Stomach (tissue), 9 donors: ENCODE results near the gene TOMM22. TPM values are rescaled to one million over a fixed set of nuclear protein-coding genes. Genes with fewer than 3 reads are reported as not detected.
A peak's percentile ranks its signal among the peaks of the same experiment; 100 is the strongest.

Experiments
- DNase-seq, 2 donors: peaks; one replicate each; pipeline versions ENCODE4 v3.0.0 to v3.0.0-alpha.2; 2013 to 2019
- H3K27ac ChIP-seq, 5 donors: fragments of 200-600 bp in 4 of 5; sonication (generic) in 4 of 5; one replicate each; pipeline ENCODE4 v1.5.1; 2013 to 2019; ENCODE audit warnings: mild to moderate bottlenecking in 1 of 5, moderate library complexity in 1 of 5
- H3K27me3 ChIP-seq, 3 donors: fragments of 200-600 bp; sonication (generic); one replicate each; pipeline ENCODE4 v1.5.1; 2017 to 2019; ENCODE audit warnings: mixed run types in 1 of 3
- H3K36me3 ChIP-seq, 4 donors: fragments of 200-600 bp; sonication (generic); 1 replicate in 3 of 4; 2 replicates in 1 of 4; pipeline ENCODE4 v1.5.1; 2016 to 2019
- H3K4me1 ChIP-seq, 4 donors: fragments of 200-600 bp; sonication (generic); one replicate each; pipeline ENCODE4 v1.5.1; 2016 to 2019
- H3K4me3 ChIP-seq, 4 donors: fragments of 200-600 bp; sonication (generic) in 3 of 4; one replicate each; pipeline ENCODE4 v1.5.1; 2016 to 2019; ENCODE audit warnings: mild to moderate bottlenecking in 1 of 4
- H3K9me3 ChIP-seq, 4 donors: fragments of 200-600 bp; sonication (generic); one replicate each; pipeline ENCODE4 v1.5.1; 2016 to 2019
- EP300 ChIP-seq: sonication (generic); formaldehyde crosslinking; IDR thresholded peaks from one replicate; pipeline ENCODE4 v1.6.1; 2017; ENCODE audit warnings: antibody characterized with exemption
- POLR2A ChIP-seq, 4 donors: fragments of 450-650 bp; IDR thresholded peaks; one replicate each; pipeline ENCODE4 v1.6.1; 2016; ENCODE audit warnings: antibody characterized with exemption in 4 of 4, control low read depth in 2 of 4, mild to moderate bottlenecking in 1 of 4, moderate library complexity in 1 of 4
- POLR2AphosphoS5 ChIP-seq, 3 donors: sonication (generic); formaldehyde crosslinking; IDR thresholded peaks; one replicate each; pipeline ENCODE4 v1.6.1; 2016; ENCODE audit warnings: antibody characterized with exemption in 3 of 3
- WGBS, 5 donors: extraction: QIAGEN DNeasy Blood & Tissue Kit in 3 of 5; methylation state at CpG; one replicate each; pipeline versions ENCODE4 v1.1.5 to v1.1.7; 2013 to 2018; 5-methylcytosine and 5-hydroxymethylcytosine counted together
- intact Hi-C: fragments of 100-400 bp; cut with DNase I; formaldehyde crosslinking; loops from one replicate; pipeline ENCODE4 v1.15.1; 2023; ENCODE audit warnings: low total_unique reads
- polyA plus RNA-seq, 3 donors: library from polyadenylated mRNA; stranded (reverse); fragments of 200-250 nt; gene quantifications; one replicate each; pipeline ENCODE4 v1.2.3, GENCODE V29; 2013
- total RNA-seq, 5 donors: library from RNA; depleted of rRNA; stranded (reverse); fragments of >200 nt; gene quantifications; one replicate each; pipeline versions ENCODE4 v1.1.0 to v1.2.3, GENCODE V29; 2014 to 2016
- TF ChIP-seq, protein P1 (sequence below), 7 experiments: fragments of 450-650 bp in 4 of 7; fragments of 200-600 bp in 3 of 7; sonication (generic) in 3 of 7; IDR thresholded peaks; one replicate each; pipeline ENCODE4 v1.5.1; 2016 to 2019; ENCODE audit warnings: antibody characterized with exemption in 7 of 7, control low read depth in 2 of 7, mild to moderate bottlenecking in 1 of 7
- donor health status: healthy with polysubstance abuse.
- donor health status: Bipolar disorder and iron deficiency.
- donor health status: healthy.

The TOMM22 gene
- total and polyA plus RNA-seq, 8 donors = 22.6 to 66.5 (median 37.4) TPM

DNA sequence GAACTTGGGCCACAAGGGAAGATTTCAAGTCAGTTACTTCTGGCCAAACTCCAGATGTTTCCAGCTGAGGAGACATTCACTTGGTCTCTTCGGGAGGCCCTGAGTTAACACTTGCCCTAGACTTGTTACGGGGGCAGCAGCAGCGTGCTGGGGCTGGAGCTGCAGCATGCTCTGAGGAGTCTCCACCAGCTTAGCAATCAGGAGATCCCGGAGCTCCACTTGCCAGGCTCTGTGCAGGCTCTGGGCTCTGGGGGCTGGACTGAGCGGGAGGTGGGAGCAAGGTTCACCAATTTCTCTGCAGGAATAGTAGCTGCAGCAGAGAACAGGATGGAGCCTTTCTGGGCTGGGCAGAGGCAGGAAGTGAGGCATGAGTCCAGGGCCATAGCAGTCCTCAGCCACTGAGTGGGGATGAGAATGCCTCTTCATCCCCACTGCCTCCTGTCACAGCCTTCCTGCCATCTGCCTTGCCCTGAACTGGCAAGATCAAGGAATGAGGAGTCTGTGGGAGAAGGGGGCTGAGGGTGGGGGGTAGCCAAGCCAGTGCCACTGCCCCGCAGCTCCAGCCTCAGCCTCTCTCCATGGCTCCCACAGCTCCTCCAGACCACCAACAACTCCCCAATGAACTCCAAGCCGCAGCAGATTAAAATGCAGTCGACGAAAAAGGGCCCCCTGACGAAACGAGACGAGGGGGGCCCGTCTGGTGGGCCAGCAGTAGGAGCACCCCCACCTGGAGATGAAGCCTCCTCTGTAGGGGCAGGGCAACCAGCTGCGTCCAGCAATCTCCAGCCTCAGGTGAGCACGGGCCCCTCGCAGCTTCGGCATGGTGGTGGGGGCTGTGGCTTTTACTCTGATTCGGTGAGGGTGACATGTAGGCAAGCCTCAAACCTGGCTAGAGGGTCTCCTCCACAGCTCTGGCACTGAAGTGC, 47.4 kb downstream of the TOMM22 start:
- no peak overlapping the region for H3K4me3 ChIP-seq
- no peak for TF ChIP-seq EP300
- no peak for TF ChIP-seq POLR2AphosphoS5 (IDR thresholded peaks at IDR 0.05)
- TF ChIP-seq POLR2A (IDR thresholded peaks at IDR 0.05) = no peak
- TF ChIP-seq, protein P1, sequence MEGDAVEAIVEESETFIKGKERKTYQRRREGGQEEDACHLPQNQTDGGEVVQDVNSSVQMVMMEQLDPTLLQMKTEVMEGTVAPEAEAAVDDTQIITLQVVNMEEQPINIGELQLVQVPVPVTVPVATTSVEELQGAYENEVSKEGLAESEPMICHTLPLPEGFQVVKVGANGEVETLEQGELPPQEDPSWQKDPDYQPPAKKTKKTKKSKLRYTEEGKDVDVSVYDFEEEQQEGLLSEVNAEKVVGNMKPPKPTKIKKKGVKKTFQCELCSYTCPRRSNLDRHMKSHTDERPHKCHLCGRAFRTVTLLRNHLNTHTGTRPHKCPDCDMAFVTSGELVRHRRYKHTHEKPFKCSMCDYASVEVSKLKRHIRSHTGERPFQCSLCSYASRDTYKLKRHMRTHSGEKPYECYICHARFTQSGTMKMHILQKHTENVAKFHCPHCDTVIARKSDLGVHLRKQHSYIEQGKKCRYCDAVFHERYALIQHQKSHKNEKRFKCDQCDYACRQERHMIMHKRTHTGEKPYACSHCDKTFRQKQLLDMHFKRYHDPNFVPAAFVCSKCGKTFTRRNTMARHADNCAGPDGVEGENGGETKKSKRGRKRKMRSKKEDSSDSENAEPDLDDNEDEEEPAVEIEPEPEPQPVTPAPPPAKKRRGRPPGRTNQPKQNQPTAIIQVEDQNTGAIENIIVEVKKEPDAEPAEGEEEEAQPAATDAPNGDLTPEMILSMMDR (IDR thresholded peaks at IDR 0.05) = no peak
- no peaks in the 10 kb centered on the region for H3K9me3 ChIP-seq
- DNase-seq = no peak
- H3K27ac ChIP-seq = no peak overlapping the region
- no peaks in the 10 kb centered on the region for H3K27me3 ChIP-seq
- peaks cover 28 to 31% (median 29%) of the 10 kb centered on the region in 4 donors for H3K4me1 ChIP-seq
- 91 to 95% (median 92%) methylated on average over 17 to 18 of the region's 18 CpGs for WGBS, 5 donors
- peaks cover 73 to 95% (median 85%) of the 10 kb centered on the region in 4 donors for H3K36me3 ChIP-seq
- intact Hi-C loops = no loop called here

GRCh38 chr22:38729946-38730345, 48.2 kb downstream of the TOMM22 start:
- Histone ChIP-seq H3K27me3 (no peaks in the 10 kb centered on the region), H3K4me3 (no peak overlapping the region), H3K27ac (no peak overlapping the region), H3K9me3 (no peaks in the 10 kb centered on the region), H3K36me3 (peaks cover 69 to 95% (median 84%) of the 10 kb centered on the region in 4 donors), H3K4me1 (peaks cover 36 to 39% (median 37%) of the 10 kb centered on the region in 4 donors)
- TF ChIP-seq POLR2A (IDR thresholded peaks at IDR 0.05) (no peak), POLR2AphosphoS5 (IDR thresholded peaks at IDR 0.05) (no peak), EP300 (no peak)
- TF ChIP-seq, protein P1 (IDR thresholded peaks at IDR 0.05) = no peak
- no peak for DNase-seq
- WGBS, 5 donors = 88 to 95% (median 90%) methylated on average over 6 of the region's 6 CpGs
- intact Hi-C loops = no loop called here

DNA sequence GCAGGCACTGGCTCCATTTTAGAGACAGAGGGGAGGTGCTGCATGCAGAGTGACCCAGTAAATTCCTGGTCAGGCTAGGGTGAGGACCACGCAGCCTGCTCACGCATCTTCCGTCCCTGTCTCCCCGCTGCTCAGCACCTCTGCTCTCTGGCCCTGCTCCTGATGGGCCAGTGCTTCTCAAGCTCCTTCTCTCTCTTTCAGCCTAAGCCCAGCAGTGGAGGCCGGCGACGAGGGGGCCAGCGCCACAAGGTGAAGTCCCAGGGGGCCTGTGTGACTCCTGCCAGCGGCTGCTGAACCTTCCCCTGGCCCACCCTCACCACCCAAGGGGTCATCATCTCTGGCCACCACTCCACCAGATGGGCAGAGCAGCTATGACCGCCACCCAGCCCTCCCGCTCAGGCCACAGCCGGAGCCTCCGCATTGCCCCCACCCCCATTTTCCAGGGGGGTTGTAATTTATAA, 48.7 kb downstream of the TOMM22 start:
- DNase-seq = no peak

GRCh38 chr22:38731703-38732161, 50.0 kb downstream of the TOMM22 start:
- no peak for DNase-seq
- intact Hi-C loops = no loop called here
- WGBS, 5 donors = 73 to 79% (median 77%) methylated on average over 5 to 6 of the region's 6 CpGs
- H3K4me3 ChIP-seq = no peak overlapping the region
- H3K27ac ChIP-seq = peak overlapping the region; percentile 48 to 83 (median 71)
- H3K4me1 ChIP-seq = peaks cover 49 to 56% (median 51%) of the 10 kb centered on the region in 4 donors
- H3K9me3 ChIP-seq = no peaks in the 10 kb centered on the region
- TF ChIP-seq POLR2AphosphoS5 (IDR thresholded peaks at IDR 0.05) = no peak
- no peak for TF ChIP-seq POLR2A (IDR thresholded peaks at IDR 0.05)
- TF ChIP-seq EP300 = no peak
- TF ChIP-seq, protein P1 (IDR thresholded peaks at IDR 0.05) = no peak
- H3K27me3 ChIP-seq = no peaks in the 10 kb centered on the region
- peaks cover 67 to 95% (median 84%) of the 10 kb centered on the region in 4 donors for H3K36me3 ChIP-seq

More for the DNA sequence above, 48.7 kb downstream of the TOMM22 start:
- intact Hi-C loops = no loop called here
- Histone ChIP-seq H3K4me3 (no peak overlapping the region), H3K4me1 (peaks cover 41 to 44% (median 42%) of the 10 kb centered on the region in 4 donors), H3K36me3 (peaks cover 69 to 95% (median 84%) of the 10 kb centered on the region in 4 donors), H3K9me3 (no peaks in the 10 kb centered on the region), H3K27me3 (no peaks in the 10 kb centered on the region), H3K27ac (no peak overlapping the region)
- TF ChIP-seq POLR2A (IDR thresholded peaks at IDR 0.05) = no peak
- TF ChIP-seq, protein P1 (IDR thresholded peaks at IDR 0.05) = no peak
- TF ChIP-seq POLR2AphosphoS5 (IDR thresholded peaks at IDR 0.05) = no peak
- no peak for TF ChIP-seq EP300
- WGBS, 5 donors = 93 to 98% (median 96%) methylated on average over 13 of the region's 13 CpGs
